Uterus (tissue), 2 donors: ENCODE results near the gene LAMC3.

Experiments used
- POLR2A ChIP-seq, 2 donors: fragments of 450-650 bp; IDR thresholded peaks; one replicate each; pipeline ENCODE4 v1.6.1; 2016; ENCODE audit warnings: antibody characterized with exemption in 2 of 2, mild to moderate bottlenecking in 1 of 2, moderate library complexity in 1 of 2
- TF ChIP-seq, protein P1 (sequence below), 4 experiments: fragments of 200-600 bp in 2 of 4; fragments of 450-650 bp in 2 of 4; sonication (generic) in 2 of 4; IDR thresholded peaks; one replicate each; pipeline ENCODE4 v1.5.1; 2016 to 2019; ENCODE audit warnings: antibody characterized with exemption in 4 of 4, mild to moderate bottlenecking in 2 of 4, moderate library complexity in 1 of 4

DNA sequence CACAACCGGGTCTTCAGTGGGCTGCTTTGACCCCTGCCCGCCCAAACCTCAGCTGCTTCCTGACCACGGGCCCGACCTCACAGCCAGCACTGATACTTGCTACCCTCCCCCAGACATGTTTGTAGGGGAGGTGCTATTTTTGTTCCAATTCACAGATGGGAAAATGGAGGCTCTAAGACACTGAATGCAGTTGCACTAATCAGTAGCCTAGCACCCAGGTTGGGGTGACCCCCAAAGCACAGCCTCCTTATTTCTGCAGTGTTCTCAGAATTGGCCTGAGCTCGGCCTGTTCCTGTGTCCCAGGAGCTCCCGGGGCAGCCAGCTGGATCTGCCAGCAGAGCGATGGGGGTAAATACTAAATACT, 22.6 kb downstream of the LAMC3 start:
- TF ChIP-seq, protein P1, sequence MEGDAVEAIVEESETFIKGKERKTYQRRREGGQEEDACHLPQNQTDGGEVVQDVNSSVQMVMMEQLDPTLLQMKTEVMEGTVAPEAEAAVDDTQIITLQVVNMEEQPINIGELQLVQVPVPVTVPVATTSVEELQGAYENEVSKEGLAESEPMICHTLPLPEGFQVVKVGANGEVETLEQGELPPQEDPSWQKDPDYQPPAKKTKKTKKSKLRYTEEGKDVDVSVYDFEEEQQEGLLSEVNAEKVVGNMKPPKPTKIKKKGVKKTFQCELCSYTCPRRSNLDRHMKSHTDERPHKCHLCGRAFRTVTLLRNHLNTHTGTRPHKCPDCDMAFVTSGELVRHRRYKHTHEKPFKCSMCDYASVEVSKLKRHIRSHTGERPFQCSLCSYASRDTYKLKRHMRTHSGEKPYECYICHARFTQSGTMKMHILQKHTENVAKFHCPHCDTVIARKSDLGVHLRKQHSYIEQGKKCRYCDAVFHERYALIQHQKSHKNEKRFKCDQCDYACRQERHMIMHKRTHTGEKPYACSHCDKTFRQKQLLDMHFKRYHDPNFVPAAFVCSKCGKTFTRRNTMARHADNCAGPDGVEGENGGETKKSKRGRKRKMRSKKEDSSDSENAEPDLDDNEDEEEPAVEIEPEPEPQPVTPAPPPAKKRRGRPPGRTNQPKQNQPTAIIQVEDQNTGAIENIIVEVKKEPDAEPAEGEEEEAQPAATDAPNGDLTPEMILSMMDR (IDR thresholded peaks at IDR 0.05) = no peak
- no peak for TF ChIP-seq POLR2A (IDR thresholded peaks at IDR 0.05)
